Activated naive CD4-positive, alpha-beta T cell treated with anti-CD3 and anti-CD28 coated beads, Interleukin-2, amount 50 U/mL, for 24 hours (primary cell): ENCODE data around the gene YTHDF1.

Source experiments
- H3K27ac Mint-ChIP-seq: one replicate; pipeline ENCODE4 v1.8.0; 2021; ENCODE audit warnings: mild to moderate bottlenecking, mixed read lengths
- H3K27me3 Mint-ChIP-seq: one replicate; pipeline ENCODE4 v1.8.0; 2021; ENCODE audit warnings: mixed read lengths
- H3K36me3 Mint-ChIP-seq: one replicate; pipeline ENCODE4 v1.8.0; 2021; ENCODE audit warnings: mixed read lengths
- H3K4me1 Mint-ChIP-seq: one replicate; pipeline ENCODE4 v1.8.0; 2021; ENCODE audit warnings: mixed read lengths
- H3K4me3 Mint-ChIP-seq: one replicate; pipeline ENCODE4 v1.8.0; 2021; ENCODE audit warnings: mild to moderate bottlenecking, mixed read lengths
- H3K9me3 Mint-ChIP-seq: one replicate; pipeline ENCODE4 v1.8.0; 2021; ENCODE audit warnings: mixed read lengths

YTHDF1 gene

DNA sequence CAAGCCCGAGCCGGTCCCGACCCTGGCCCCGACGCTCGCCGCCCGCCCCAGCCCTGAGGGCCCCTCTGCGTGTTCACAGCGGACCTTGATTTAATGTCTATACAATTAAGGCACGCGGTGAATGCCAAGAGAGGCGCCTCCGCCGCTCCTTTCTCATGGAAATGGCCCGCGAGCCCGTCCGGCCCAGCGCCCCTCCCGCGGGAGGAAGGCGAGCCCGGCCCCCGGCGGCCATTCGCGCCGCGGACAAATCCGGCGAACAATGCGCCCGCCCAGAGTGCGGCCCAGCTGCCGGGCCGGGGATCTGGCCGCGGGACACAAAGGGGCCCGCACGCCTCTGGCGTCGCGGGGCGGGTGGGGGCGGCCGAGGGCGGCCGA lies 37.5 kb downstream of the YTHDF1 start:
- Mint-ChIP-seq H3K4me1 (peaks cover 16% of the 10 kb centered on the region), H3K4me3 (no peak overlapping the region), H3K27ac (no peak overlapping the region), H3K9me3 (no peaks in the 10 kb centered on the region), H3K36me3 (no peaks in the 10 kb centered on the region), H3K27me3 (peaks cover 16% of the 10 kb centered on the region)

DNA sequence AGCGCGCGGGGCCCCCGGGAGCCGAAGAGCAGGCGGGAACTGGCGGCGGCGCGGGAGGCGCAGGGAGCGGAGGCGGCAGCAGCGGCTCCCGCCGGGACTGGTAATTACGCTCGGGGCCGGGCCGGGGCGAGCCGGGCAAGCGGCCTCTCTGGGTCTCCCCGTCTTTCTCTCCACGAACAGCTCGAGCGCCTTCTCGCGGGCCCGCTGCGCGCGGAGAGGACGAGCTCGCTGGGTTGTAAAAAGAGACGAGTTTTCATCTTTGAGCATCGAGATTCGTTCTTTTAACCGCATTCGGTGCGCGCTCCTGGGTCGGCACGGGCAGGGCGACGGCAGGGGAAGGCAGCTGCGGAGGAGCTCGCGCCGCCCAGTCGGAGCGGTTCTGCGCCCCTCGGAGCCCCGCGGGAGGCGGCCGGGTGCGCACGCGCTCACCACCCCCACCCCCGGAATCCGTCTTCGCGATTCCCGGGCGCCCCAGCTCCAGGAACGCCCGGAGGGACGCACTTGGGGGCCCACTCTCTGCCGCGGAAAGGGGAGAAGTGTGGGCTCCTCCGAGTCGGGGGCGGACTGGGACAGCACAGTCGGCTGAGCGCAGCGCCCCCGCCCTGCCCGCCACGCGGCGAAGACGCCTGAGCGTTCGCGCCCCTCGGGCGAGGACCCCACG lies 38.0 kb downstream of the YTHDF1 start:
- no peak overlapping the region for H3K27ac Mint-ChIP-seq
- H3K9me3 Mint-ChIP-seq, result no peaks in the 10 kb centered on the region
- peaks cover 16% of the 10 kb centered on the region for H3K27me3 Mint-ChIP-seq
- H3K4me3 Mint-ChIP-seq, result peak overlapping the region; percentile 71
- no peaks in the 10 kb centered on the region for H3K36me3 Mint-ChIP-seq
- H3K4me1 Mint-ChIP-seq, result peaks cover 16% of the 10 kb centered on the region

GRCh38 chr20:63177134-63177784 lies 38.7 kb downstream of the YTHDF1 start:
- H3K9me3 Mint-ChIP-seq, result no peaks in the 10 kb centered on the region
- no peak overlapping the region for H3K27ac Mint-ChIP-seq
- H3K36me3 Mint-ChIP-seq, result no peaks in the 10 kb centered on the region
- no peak overlapping the region for H3K4me3 Mint-ChIP-seq
- H3K4me1 Mint-ChIP-seq, result peaks cover 16% of the 10 kb centered on the region
- peaks cover 16% of the 10 kb centered on the region for H3K27me3 Mint-ChIP-seq

DNA sequence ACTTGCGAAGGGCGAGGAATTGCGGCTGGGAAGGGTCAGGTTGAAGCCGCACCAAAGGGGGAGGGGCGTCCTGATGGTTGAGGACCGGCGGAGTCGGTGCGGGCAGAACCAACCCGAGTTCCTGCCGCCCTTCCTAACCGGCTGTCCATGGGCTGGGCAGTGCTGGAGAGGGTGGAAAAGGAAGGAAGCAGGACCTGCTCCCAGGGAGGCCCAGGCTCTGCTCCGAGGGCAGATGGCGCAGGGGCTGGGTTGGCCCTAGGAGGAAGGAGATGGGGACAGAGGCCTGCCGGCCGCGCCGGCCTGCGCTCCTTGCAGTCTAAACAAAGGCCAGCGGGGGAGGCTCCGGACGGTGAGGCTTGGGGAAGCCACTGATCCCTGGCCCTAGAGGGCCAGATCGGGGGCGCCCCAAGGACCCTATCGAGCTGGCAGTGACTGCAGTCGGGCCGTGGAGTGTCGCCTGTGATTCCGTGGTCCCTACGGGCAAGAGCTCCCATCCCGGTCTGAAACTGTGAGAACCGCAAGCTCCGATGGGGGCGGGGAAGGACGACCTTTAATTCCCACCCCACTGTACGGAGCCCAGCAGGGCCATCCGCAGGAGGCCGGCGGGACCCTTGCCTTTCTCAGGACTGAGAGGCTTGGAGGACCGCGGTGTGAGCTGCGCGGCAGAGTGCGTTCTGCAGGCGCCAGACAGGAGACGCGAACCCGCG lies 39.4 kb downstream of the YTHDF1 start:
- Mint-ChIP-seq H3K36me3 (no peaks in the 10 kb centered on the region), H3K4me3 (peak overlapping the region; percentile 74), H3K27ac (peak overlapping the region; percentile 79), H3K4me1 (peaks cover 16% of the 10 kb centered on the region), H3K27me3 (peaks cover 20% of the 10 kb centered on the region), H3K9me3 (no peaks in the 10 kb centered on the region)

DNA sequence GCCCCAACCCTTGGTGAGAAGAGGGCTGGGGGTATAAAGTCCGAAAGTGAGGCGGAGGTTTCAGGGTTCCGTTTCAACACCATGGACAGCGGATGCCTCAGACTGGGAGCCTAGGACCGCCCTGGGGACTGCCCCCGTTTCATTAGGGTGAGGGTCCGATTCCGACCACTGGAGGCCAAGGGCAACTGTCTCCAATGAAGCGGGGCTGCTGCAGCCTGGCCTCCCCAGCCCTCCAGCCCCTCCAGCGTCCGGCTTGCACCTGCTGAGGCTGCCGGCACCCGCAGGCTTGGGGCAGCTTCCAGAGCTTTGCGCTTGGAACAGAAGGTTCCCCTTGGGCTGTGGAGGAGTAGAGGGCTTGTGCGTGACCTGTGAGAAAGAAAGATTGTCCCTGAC lies 39.9 kb downstream of the YTHDF1 start:
- H3K27me3 Mint-ChIP-seq, result peaks cover 22% of the 10 kb centered on the region

GRCh38 chr20:63175038-63175895 lies 40.7 kb downstream of the YTHDF1 start:
- Mint-ChIP-seq H3K27ac (no peak overlapping the region), H3K4me3 (no peak overlapping the region), H3K9me3 (no peaks in the 10 kb centered on the region), H3K36me3 (no peaks in the 10 kb centered on the region), H3K27me3 (peaks cover 18% of the 10 kb centered on the region), H3K4me1 (peaks cover 13% of the 10 kb centered on the region)

More for the DNA sequence above, 39.9 kb downstream of the YTHDF1 start:
- H3K36me3 Mint-ChIP-seq, result no peaks in the 10 kb centered on the region
- no peaks in the 10 kb centered on the region for H3K9me3 Mint-ChIP-seq
- peak overlapping the region; percentile 74 for H3K4me3 Mint-ChIP-seq
- H3K27ac Mint-ChIP-seq, result peak overlapping the region; percentile 79
- peaks cover 16% of the 10 kb centered on the region for H3K4me1 Mint-ChIP-seq

DNA sequence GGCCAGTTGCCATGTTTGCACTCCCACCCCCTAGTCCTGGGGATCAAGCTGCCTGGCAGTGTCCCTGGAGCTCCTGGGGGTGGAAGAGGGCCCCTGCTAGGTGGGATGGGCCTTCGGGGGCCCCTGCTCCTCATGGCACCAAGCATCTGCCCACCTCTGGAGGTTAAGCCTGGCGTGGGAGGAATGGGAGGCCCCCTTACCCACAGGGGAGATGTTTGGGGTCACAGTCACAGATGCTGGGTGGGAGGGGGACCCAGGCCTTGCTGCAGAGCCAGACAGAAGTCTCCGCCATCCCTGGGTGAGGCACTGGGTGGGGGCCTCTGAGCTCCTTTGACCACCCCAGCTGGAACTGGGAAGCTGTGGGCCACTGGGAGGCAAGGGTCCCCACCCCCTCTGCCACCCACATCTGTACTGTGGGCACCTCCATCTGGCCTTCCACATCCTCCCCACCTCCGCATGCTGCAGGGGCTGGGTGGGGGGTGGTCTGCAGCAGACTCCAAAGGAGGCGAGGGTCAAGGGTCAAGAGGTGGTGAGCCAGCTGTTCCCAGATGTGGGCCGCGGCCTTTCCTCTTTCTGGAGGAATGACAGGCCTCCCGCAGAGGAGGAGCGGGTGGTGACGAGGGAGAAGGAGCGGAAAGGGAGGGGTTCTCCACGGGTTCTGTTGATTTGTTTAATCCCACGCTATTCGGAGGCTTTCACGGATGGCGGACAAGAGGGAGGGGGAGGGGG lies 41.5 kb downstream of the YTHDF1 start:
- Mint-ChIP-seq H3K27ac (no peak overlapping the region), H3K4me3 (no peak overlapping the region), H3K4me1 (peaks cover 10% of the 10 kb centered on the region), H3K36me3 (no peaks in the 10 kb centered on the region), H3K27me3 (peaks cover 17% of the 10 kb centered on the region), H3K9me3 (no peaks in the 10 kb centered on the region)

DNA sequence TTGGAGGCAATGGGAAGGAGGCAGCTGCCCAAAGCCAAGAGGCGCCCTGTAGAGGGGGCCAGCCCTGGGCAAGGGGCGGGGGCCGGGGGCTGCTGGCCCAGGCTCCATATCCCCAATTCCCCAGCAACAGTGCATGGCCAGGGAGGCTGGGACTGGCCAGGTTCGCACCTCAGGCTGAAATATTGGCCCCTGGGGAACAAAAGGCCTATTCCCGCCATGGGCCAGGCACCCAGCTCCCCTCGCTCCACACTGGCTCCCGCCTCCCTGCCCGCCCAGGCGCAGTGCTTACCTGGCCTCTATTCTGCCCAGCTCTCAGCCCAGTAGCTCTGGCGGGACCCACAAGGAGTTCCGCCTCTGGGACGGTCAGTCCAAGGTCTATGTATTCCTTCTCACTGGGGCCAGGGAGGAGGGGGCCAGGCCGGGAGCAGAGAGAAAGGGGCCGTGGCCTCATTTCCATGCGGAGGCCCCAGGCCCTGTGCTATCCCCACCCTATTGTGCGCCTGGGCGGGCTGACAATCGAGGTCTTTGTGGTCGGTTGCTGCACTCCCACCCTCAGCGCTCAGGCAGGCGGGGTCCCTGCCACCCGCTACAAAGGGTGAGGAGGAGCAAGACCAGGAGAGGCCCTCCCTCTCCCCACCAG lies 42.3 kb downstream of the YTHDF1 start:
- H3K27me3 Mint-ChIP-seq, result peaks cover 17% of the 10 kb centered on the region
- no peaks in the 10 kb centered on the region for H3K36me3 Mint-ChIP-seq
- no peak overlapping the region for H3K4me3 Mint-ChIP-seq
- peaks cover 8% of the 10 kb centered on the region for H3K4me1 Mint-ChIP-seq
- no peaks in the 10 kb centered on the region for H3K9me3 Mint-ChIP-seq
- H3K27ac Mint-ChIP-seq, result no peak overlapping the region

- Mint-ChIP-seq H3K27ac (no peak overlapping the region), H3K4me3 (no peak overlapping the region), H3K9me3 (no peaks in the 10 kb centered on the region), H3K27me3 (peaks cover 15% of the 10 kb centered on the region), H3K4me1 (peaks cover 5% of the 10 kb centered on the region), H3K36me3 (no peaks in the 10 kb centered on the region)
These were observed 43.2 kb downstream of the YTHDF1 start for GRCh38 chr20:63172726-63173125.

GRCh38 chr20:63171991-63172390 lies 43.9 kb downstream of the YTHDF1 start:
- Mint-ChIP-seq H3K27ac (no peak overlapping the region), H3K36me3 (no peaks in the 10 kb centered on the region), H3K9me3 (no peaks in the 10 kb centered on the region), H3K4me1 (peaks cover 5% of the 10 kb centered on the region), H3K27me3 (peaks cover 15% of the 10 kb centered on the region), H3K4me3 (no peak overlapping the region)

DNA sequence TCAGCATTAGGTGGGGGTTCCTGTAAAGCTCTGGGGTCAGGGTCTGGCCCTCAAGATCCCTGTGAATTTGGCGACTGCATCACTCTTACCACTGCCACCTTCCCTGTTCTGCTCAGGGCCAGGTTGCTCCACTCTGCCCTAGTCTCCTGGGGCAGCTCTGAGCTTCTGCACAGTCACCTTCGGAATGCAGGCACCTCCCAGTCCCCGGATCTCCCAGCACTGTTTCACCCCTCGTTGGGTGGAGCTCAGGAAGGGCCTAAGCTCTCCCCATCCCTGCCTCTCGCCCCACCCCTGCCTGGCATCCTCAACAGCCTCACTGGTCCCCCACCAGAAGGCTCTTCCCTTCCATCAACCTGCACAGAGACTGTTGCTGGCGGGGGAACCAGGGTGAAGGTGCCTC lies 46.2 kb downstream of the YTHDF1 start:
- Mint-ChIP-seq H3K9me3 (no peaks in the 10 kb centered on the region), H3K4me3 (no peak overlapping the region), H3K27me3 (peaks cover 10% of the 10 kb centered on the region), H3K4me1 (no peaks in the 10 kb centered on the region), H3K27ac (no peak overlapping the region), H3K36me3 (no peaks in the 10 kb centered on the region)

GRCh38 chr20:63168861-63169260 lies 47.1 kb downstream of the YTHDF1 start:
- Mint-ChIP-seq H3K4me1 (no peaks in the 10 kb centered on the region), H3K36me3 (no peaks in the 10 kb centered on the region), H3K27ac (no peak overlapping the region)

GRCh38 chr20:63167918-63168520 lies 47.9 kb downstream of the YTHDF1 start:
- no peak overlapping the region for H3K27ac Mint-ChIP-seq
- peaks cover 7% of the 10 kb centered on the region for H3K27me3 Mint-ChIP-seq
- no peaks in the 10 kb centered on the region for H3K4me1 Mint-ChIP-seq
- H3K36me3 Mint-ChIP-seq, result no peaks in the 10 kb centered on the region
- H3K4me3 Mint-ChIP-seq, result no peak overlapping the region
- no peaks in the 10 kb centered on the region for H3K9me3 Mint-ChIP-seq

More at GRCh38 chr20:63168861-63169260, 47.1 kb downstream of the YTHDF1 start:
- H3K9me3 Mint-ChIP-seq, result no peaks in the 10 kb centered on the region
- peaks cover 8% of the 10 kb centered on the region for H3K27me3 Mint-ChIP-seq
- no peak overlapping the region for H3K4me3 Mint-ChIP-seq
